NCI-H1694 treated with DMSO at 0.1 percent for 48 hours (cell line): ENCODE measurements around the gene TRDN.
"Not testable (repeated sequence)": the region's sequence is repeated elsewhere in the genome, so short reads cannot be mapped to it uniquely, and the experiment has no call there.

Experiments used
- DNase-seq: peaks from one replicate; lab custom pipeline; 2025; lab: John Stamatoyannopoulos, UW

Gene TRDN

GRCh38 chr6:123562677-123563076, 74.1 kb downstream of the TRDN start:
- no peak for DNase-seq

DNA sequence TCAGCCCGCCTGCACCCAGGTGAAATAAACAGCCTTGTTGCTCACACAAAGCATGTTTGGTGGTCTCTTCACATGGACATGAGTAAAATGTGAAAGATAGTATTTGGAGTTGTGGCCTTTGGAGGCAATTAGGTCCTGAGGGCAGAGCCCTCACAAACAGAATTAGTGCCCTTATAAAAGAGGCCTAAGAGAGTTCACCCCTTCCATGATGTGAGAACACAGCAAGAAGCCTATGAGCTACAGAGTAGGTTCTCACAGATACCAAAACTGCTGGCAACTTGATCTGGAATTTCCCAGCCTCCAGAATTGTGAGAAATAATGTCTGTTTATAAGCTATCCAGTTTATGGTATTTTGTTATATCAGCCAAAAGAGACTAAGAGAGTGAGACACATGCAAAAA, 74.5 kb downstream of the TRDN start:
- no peak for DNase-seq

- DNase-seq: not testable (repeated sequence)
These were observed 76.9 kb downstream of the TRDN start for GRCh38 chr6:123559816-123560215.

GRCh38 chr6:123557474-123557873, 79.3 kb downstream of the TRDN start:
- not testable (repeated sequence) for DNase-seq

DNA sequence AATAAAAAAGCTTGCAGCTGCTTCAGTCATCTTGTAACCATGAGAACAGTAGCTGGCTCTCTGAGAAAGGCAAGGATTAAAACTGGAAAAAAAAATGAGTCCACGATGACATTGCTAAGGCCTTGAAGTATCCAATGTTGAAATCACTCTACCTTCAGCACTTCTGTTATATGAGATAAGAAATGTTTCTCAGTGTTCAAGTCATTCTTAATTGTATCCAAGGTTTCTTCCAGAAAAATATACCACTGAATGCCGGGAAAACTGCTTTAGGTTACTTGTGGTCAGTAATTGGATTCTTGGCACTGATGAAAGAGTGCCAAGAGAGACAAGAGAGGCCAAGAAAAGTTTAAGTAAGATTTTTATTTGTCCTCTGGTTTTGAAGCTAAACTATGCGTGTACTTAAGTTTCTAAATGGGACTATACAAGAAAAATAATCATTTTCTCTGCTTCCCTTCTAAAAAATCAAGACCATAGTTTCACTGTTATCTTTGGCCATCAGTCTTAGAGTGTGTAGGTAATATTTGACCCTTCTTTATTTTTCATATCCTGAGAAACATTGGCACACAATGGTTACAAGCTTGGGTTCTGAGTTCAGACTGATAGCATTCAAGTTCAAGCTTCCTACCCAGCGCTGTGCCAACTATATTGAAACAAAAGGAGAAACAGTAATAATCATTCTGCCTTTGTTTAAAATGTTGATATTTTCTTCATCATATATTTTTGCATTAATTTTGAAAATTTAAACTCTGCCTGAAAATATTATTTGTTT, 84.6 kb downstream of the TRDN start:
- DNase-seq: no peak

GRCh38 chr6:123550052-123550617, 86.6 kb downstream of the TRDN start:
- no peak for DNase-seq

GRCh38 chr6:123549476-123549875, 87.3 kb downstream of the TRDN start:
- no peak for DNase-seq

- DNase-seq: no peak
These were observed 89.4 kb downstream of the TRDN start for GRCh38 chr6:123547216-123547978.

DNA sequence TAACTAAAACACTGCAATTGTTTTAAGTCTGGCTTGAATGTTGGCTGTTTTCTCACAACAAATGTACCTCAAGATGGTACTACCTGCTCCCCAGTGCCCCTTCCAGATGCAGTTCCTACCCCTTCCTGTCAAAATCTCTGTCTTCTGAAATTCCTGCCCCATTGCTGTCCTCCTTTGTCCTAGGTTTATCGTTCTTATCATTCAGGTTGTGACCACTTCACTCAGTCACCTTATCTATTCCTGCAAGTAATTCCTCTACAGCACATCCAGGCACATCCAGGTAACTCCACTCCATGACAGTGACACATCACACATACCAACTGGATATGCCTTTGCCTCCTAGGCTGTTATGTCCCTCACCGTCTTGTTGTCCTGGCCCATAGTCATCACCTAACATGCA, 90.2 kb downstream of the TRDN start:
- no peak for DNase-seq

DNA sequence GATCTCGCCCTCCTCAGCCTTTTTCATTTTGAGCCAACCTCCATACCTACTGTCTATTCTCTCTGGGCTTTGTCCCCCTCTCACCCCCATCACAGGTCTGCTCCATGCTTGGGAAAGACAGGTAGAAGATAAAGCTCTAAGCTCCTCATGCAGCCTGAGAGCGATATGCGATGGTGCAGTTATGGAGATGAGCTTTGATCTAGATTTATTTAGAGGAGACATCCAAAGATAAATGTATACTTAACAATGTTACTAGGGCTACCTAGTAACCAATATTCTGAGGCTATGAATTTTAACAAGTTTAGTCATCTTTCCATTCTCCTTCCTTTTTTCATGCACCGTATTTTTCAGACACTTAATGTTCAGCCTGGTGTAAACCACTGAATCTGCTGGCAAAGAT, 95.3 kb downstream of the TRDN start:
- no peak for DNase-seq

DNA sequence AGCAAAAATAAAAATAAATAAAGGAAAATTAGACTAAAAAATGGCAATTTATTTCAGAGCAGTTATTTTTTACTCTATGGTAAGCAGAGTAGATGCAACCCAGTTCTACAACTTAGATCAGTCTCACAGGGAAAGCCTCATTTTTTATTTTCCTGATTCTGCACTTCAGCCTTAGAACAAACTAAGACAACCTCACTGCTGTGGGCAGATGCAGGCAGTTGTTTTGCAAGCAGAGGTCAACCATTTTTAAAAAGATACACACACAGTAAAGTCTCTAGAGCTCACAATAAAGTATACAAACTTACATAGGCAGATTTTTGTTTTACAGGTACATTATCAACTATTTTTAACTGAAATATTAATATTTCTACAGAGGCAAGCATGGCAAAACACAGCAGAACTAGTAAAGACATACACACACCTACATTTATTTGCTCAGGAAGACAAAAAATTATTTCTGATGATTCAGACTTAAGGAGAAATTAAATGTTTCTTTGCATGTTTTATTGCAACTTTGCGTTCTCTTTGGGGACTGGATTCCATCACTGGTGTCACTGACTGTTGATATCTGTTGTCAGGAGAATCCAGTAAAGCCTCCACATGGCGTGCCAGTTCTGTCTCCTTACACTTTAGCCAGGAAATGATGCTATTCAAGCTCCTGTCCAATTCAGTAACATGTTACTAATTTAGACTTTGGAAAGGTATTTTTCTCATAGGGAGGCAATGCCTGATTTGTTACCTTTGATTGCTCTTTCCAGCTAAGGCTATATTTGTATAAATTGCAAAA, 102.7 kb downstream of the TRDN start:
- no peak for DNase-seq

GRCh38 chr6:123529843-123530242, 106.9 kb downstream of the TRDN start:
- no peak for DNase-seq

GRCh38 chr6:123529058-123529457, 107.7 kb downstream of the TRDN start:
- DNase-seq: no peak

- no peak for DNase-seq
These were observed 109.3 kb downstream of the TRDN start for GRCh38 chr6:123527406-123527805.

GRCh38 chr6:123526128-123526527, 110.6 kb downstream of the TRDN start:
- DNase-seq: no peak

DNA sequence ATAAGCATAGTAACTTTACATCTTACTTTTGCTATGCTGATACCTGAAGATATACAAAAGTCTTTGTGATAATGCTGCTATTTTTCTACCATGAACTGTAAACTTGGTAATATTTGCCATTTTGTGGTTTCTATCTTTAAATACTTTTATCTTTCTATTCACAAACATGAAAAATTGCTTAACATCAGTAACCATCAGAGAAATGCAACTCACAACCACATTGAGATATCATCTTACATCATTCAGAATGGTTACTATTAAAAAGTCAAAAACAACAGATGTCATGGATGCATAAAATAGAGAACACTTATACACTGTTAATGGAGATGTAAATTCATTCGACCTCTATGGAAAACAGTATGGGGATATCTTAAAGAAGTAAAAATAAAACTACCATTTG, 112.0 kb downstream of the TRDN start:
- DNase-seq: no peak

DNA sequence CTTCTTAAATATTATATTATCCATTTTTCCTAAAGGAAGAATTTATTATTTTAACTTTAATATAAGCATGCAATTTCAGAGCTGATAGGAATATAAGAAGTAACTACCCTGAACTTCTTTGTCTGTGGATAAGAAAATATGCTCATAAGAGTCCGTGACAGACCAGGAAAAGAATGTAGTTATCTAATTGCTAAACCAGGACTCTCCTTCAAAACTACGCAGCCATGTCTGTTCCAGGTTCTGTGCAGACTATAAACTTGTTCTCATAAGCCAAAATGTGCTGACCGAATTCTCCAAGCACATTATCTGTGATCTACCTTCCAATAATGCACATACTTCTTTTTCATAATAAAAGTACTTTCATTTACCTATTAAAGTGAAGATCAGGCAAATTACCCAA, 116.5 kb downstream of the TRDN start:
- DNase-seq: no peak

- DNase-seq: no peak
These were observed 117.6 kb downstream of the TRDN start for GRCh38 chr6:123519189-123519505.

DNA sequence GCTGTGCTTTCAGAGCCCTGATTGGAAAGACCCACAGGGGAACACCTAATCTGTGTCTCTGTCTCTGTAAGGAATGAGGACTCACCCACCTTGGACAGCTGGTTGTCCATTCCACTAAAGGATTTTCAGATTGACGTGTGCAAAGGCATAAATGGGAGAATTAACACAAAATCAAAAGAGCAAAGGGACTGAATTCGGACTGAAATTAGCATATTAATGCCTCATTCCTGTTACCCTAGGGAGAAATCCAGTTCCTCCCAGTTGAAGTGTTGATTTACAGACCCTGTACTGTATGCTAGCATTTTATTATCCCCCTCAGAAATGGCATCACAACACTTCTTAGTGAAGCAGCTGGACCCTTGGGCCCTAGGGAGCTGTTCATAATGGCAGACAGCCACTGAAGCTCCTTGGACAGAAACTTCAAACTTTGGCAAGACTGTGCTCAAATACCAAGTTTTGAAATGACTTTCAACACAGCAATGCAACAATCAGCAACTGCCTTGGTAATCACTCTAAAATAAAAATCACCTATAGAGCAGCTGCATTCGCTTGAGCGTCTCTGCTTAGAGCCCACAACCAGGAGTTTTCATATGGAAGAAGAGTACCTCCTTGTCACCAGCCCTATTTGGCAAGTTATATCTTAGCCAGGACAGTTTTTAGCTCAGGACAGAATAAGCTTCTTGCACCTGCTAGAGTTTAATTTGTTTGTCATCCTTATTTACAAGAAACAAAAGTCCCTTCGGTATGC, 118.1 kb downstream of the TRDN start:
- no peak for DNase-seq

GRCh38 chr6:123515715-123516114, 121.0 kb downstream of the TRDN start:
- no peak for DNase-seq

- no peak for DNase-seq
These were observed 127.6 kb downstream of the TRDN start for GRCh38 chr6:123509112-123509511.

DNA sequence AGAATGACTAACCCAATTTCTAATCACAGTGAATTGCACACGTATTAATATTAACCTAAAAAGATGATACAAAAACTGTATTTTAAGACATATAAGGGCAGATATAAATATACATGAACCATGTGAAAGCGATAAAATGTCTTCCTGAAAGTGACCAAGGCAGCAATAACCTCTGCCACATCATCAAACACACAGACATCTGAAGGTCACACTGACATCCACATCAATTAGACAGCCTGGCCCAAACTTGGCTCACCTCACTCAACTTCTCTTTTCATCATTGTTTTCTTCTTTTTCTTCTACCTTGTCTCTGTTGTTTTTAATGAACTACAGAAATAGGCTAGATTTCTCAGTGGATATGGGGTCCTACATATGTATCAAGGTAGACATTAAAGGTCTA, 128.5 kb downstream of the TRDN start:
- DNase-seq: no peak
